ENCODE results near the gene HSD11B1.

DNA sequence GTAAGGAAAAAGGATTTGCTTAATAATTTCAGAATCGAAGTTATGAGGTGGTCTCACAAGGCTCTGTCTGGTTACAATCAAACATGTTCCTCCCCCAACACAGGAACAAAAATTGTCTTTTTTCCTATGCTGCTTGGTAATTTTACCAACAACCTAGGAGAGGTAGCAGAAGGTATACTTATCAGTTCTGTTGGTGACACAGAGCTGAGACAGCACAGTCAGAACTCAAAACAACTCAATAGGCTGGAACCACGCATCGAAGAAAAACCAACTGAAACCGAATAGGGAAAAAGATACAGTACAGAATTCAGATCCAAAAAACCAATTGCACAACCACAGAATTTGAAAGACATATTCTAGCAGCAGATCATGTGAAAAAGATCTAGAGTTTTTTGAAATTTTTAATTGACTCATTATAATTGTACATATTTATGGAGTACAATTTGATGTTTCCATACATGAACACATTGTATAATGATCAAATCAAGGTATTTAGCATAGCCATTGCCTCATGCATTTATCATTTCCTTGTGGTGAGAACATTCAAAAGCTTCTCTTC, 25.6 kb upstream of the HSD11B1 start:
- TF ChIP-seq, protein P1, sequence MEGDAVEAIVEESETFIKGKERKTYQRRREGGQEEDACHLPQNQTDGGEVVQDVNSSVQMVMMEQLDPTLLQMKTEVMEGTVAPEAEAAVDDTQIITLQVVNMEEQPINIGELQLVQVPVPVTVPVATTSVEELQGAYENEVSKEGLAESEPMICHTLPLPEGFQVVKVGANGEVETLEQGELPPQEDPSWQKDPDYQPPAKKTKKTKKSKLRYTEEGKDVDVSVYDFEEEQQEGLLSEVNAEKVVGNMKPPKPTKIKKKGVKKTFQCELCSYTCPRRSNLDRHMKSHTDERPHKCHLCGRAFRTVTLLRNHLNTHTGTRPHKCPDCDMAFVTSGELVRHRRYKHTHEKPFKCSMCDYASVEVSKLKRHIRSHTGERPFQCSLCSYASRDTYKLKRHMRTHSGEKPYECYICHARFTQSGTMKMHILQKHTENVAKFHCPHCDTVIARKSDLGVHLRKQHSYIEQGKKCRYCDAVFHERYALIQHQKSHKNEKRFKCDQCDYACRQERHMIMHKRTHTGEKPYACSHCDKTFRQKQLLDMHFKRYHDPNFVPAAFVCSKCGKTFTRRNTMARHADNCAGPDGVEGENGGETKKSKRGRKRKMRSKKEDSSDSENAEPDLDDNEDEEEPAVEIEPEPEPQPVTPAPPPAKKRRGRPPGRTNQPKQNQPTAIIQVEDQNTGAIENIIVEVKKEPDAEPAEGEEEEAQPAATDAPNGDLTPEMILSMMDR (IDR thresholded peaks at IDR 0.05; ENCODE audit: insufficient read depth, low read length, poor library complexity, severe bottlenecking): no peak
- TF ChIP-seq EZH2phosphoT487 (conservative IDR thresholded peaks at IDR 0.05; ENCODE audit: low read length): no peak

All from SU-DHL-6 (cell line).